Measurements from ENCODE around the gene RPA1.

Gene RPA1

DNA sequence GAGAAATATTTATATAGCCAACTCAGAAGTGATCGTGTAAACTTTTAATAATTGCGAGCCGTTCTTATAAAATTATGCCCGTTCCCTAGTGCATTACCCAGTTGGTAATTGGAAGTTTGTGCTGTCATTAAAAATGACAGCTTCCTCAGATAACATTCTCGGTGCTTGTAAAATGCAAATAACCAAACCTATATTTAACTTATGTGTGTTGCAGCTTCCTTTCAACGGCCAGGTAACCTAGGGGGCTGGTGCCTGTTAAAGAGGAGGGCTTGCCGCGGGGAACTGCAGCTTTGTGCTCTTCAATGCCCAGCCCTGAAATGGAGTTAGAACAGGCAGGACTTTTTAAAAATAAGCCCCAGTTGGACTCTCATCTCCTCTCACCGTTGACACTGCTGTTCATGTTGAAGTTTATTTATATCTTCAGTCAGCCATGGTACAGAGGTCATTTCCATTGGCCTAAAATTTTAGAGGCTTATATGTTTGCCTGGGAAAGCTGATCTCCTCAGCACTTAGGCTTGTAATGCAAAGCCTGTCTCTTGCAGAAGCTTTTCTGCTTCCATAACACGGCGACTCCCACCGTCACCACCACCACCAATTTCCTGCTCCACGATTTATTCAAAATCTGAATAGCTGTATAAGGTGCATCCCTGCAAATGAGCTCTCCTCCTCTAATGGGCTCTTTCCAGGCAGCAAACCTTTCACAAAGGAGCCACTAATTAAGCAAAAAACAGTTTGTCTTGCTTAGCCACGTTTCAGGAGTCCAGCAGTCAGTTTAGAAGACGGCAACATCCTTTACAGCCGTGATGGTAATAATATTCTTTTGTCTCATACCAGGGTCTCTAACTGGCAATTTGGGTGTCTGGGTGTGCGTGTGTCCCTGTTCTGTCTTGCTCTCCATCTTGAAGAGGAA lies 74.7 kb downstream of the RPA1 start:
- H3K4me3 ChIP-seq (ENCODE audit: low read depth, low read length), result no peak overlapping the region
- H3K9me3 ChIP-seq (ENCODE audit: control insufficient read depth, insufficient read depth, low read depth, low read length), result no peaks in the 10 kb centered on the region
- ChIA-PET CTCF (interaction anchor here (0.5 to 1.7 kb wide), 11 partner anchors 10 to 339 kb away, joined by 3 to 7 read pairs (median 4); partner anchors contain the start of gene RTN4RL1), POLR2A (interaction anchor here (1.2 kb wide), 1 partner anchor 121 kb away, joined by 4 read pairs; the partner anchor contains the start of gene RTN4RL1)
- peaks cover 16% of the 10 kb centered on the region for H3K4me1 ChIP-seq (ENCODE audit: control insufficient read depth, insufficient read depth, low read length)
- no peak overlapping the region; the same call in 1 of the 2 replicates for H3K27ac ChIP-seq (ENCODE audit: extremely low read depth, low read depth, low read length)
- peaks cover 0 to under 1% of the 10 kb centered on the region in 2 experiments; a peak in 1 of 3 replicates for H3K36me3 ChIP-seq (ENCODE audit: control insufficient read depth in 2 of 2, insufficient read depth in 1 of 2, low read length in 2 of 2)
- peak; percentile 60 for TF ChIP-seq PRDM10 (tag by site-specific recombination; IDR thresholded peaks at IDR 0.05)
- peak; percentile 90 for TF ChIP-seq SP7 (tag by site-specific recombination; IDR thresholded peaks at IDR 0.05)
- no peak for TF ChIP-seq GLI2 (tag by site-specific recombination; IDR thresholded peaks at IDR 0.05; ENCODE audit: borderline replicate concordance, low read depth)
- TF ChIP-seq, protein P1, sequence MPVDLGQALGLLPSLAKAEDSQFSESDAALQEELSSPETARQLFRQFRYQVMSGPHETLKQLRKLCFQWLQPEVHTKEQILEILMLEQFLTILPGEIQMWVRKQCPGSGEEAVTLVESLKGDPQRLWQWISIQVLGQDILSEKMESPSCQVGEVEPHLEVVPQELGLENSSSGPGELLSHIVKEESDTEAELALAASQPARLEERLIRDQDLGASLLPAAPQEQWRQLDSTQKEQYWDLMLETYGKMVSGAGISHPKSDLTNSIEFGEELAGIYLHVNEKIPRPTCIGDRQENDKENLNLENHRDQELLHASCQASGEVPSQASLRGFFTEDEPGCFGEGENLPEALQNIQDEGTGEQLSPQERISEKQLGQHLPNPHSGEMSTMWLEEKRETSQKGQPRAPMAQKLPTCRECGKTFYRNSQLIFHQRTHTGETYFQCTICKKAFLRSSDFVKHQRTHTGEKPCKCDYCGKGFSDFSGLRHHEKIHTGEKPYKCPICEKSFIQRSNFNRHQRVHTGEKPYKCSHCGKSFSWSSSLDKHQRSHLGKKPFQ (tag by site-specific recombination; IDR thresholded peaks at IDR 0.05), result no peak
- TF ChIP-seq, protein P2, sequence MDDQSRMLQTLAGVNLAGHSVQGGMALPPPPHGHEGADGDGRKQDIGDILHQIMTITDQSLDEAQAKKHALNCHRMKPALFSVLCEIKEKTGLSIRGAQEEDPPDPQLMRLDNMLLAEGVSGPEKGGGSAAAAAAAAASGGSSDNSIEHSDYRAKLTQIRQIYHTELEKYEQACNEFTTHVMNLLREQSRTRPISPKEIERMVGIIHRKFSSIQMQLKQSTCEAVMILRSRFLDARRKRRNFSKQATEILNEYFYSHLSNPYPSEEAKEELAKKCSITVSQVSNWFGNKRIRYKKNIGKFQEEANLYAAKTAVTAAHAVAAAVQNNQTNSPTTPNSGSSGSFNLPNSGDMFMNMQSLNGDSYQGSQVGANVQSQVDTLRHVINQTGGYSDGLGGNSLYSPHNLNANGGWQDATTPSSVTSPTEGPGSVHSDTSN (CRISPR knock-in tag; IDR thresholded peaks at IDR 0.05), result no peak
- peak; percentile 30; the same call in 1 of the 2 replicates for TF ChIP-seq OSR2 (tag by site-specific recombination; IDR thresholded peaks at IDR 0.05)
- TF ChIP-seq ZNF544 (tag by site-specific recombination; IDR thresholded peaks at IDR 0.05), result no peak
- TF ChIP-seq GLIS1 (tag by site-specific recombination; IDR thresholded peaks at IDR 0.05), result no peak
- no peak for TF ChIP-seq ZNF394 (tag by site-specific recombination; IDR thresholded peaks at IDR 0.05; ENCODE audit: borderline replicate concordance)
- TF ChIP-seq ZFHX2 (tag by site-specific recombination; conservative IDR thresholded peaks at IDR 0.05), result no peak
- no peak for TF ChIP-seq ZFP3 (tag by site-specific recombination; IDR thresholded peaks at IDR 0.05; ENCODE audit: low read depth)
- no peak for TF ChIP-seq ZNF155 (tag by site-specific recombination; IDR thresholded peaks at IDR 0.05)
- no peak for TF ChIP-seq ZIC2 (tag by site-specific recombination; IDR thresholded peaks at IDR 0.05)
- TF ChIP-seq GFI1B (tag by site-specific recombination; IDR thresholded peaks at IDR 0.05), result no peak
- peak; percentile 83 for TF ChIP-seq ZNF335 (tag by site-specific recombination; conservative IDR thresholded peaks at IDR 0.05)
- no peak for TF ChIP-seq ZFP69B (tag by site-specific recombination; IDR thresholded peaks at IDR 0.05)
- no peak for TF ChIP-seq MEIS1 (CRISPR knock-in tag; IDR thresholded peaks at IDR 0.05; ENCODE audit: borderline replicate concordance)
- peak; percentile 90 for TF ChIP-seq ZNF600 (tag by site-specific recombination; IDR thresholded peaks at IDR 0.05)
- no peak for TF ChIP-seq ZNF596 (tag by site-specific recombination; IDR thresholded peaks at IDR 0.05)
- TF ChIP-seq ZNF558 (tag by site-specific recombination; IDR thresholded peaks at IDR 0.05), result no peak
- TF ChIP-seq, protein P3, sequence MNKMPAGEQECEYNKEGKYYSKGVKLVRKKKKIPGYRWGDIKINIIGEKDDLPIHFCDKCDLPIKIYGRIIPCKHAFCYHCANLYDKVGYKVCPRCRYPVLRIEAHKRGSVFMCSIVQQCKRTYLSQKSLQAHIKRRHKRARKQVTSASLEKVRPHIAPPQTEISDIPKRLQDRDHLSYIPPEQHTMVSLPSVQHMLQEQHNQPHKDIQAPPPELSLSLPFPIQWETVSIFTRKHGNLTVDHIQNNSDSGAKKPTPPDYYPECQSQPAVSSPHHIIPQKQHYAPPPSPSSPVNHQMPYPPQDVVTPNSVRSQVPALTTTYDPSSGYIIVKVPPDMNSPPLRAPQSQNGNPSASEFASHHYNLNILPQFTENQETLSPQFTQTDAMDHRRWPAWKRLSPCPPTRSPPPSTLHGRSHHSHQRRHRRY (tag by site-specific recombination; IDR thresholded peaks at IDR 0.05), result no peak
- TF ChIP-seq ZNF433 (tag by site-specific recombination; IDR thresholded peaks at IDR 0.05; ENCODE audit: low read depth), result no peak
- TF ChIP-seq SCRT1 (tag by site-specific recombination; IDR thresholded peaks at IDR 0.05; ENCODE audit: borderline replicate concordance), result no peak
- TF ChIP-seq ZNF280D (tag by site-specific recombination; IDR thresholded peaks at IDR 0.05), result no peak
- TF ChIP-seq ZBTB17 (tag by site-specific recombination; IDR thresholded peaks at IDR 0.05), result no peak

Measured in HEK293 (cell line).